ENCODE data around the gene TGFA.

TGFA gene

DNA sequence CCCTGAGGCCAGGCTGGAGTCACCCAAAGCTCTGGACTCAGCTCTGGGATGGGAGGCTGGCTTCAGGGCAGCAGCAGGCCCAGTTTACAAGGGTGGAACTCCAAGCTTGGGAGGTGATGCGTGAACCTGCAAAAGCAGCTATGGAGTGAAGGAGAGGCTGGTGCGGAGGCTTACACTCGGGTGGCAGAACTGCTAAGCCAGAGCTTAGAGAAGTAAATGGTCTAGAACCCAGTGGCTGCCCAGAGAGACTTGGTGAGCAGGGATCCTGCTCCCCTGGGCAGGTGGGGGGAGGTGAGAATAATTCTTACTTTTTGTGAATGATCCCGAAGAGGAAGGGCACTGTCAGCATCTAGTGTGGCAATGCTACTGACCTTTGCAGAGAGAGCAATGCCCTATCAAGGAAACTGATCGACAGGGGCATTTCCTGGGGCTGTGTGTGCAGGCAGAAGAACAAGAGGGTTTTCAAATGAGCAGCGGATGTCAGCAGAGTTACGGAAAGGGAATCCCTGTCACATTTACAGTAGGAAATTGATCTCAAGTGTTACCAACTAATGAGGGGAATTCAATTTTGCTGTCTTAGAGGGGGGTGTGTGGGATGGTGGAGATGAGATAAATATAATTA is 80.4 kb downstream of the TGFA start:
- Histone ChIP-seq H3K9me3 (replicated peaks in 1 of 2; ENCODE audit: control insufficient read depth in 2 of 2, insufficient read depth in 1 of 2, low read depth in 1 of 2, low read length in 2 of 2) (no peaks in the 10 kb centered on the region), H3K4me3 (ENCODE audit: low read length in 2 of 2) (no peak overlapping the region)

DNA sequence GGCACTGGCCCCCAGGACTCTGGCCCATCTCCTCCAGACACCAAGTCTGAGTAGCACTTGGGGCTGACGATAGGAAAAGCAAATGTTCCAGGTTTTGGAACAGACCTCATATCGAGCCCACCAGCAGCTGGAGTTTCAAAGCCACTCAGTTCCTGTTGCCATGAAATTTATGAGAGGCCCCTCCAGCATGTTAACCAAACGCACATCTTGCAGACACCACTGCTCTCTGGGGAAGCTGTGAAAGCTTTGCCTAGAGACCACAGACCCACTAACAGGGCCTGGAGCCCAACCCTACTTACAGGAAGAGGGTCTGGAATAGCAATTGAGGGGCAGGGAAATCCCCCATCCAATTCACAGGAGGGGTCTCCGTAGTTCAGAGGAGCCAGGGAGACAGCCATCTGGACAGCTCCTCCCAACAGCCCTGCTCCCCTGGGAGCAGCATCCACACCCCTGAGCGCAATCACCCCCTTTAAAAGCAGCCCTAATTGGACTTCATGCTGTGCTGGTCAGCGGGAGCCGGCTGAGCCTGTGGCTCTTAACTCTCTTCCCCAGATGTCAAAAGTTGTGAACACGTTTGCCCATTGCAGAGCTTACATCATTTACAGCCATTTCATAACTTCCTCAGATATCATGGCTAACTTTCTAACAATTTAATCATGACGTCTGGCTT is 81.3 kb downstream of the TGFA start:
- Histone ChIP-seq H3K9ac (ENCODE audit: low read depth, low read length, poor library complexity) (no peak overlapping the region), H2BK15ac (ENCODE audit: low read length) (no peak overlapping the region), H3K9me3 (replicated peaks in 1 of 2; ENCODE audit: control insufficient read depth in 2 of 2, insufficient read depth in 1 of 2, low read depth in 1 of 2, low read length in 2 of 2) (no peaks in the 10 kb centered on the region), H2BK120ac (ENCODE audit: low read depth, low read length) (no peak overlapping the region), H2BK12ac (ENCODE audit: low read length) (no peak overlapping the region), H3K23ac (ENCODE audit: low read depth, low read length, poor library complexity) (no peak overlapping the region), H3K18ac (ENCODE audit: low read length) (no peak overlapping the region), H4K91ac (ENCODE audit: low read depth, low read length, poor library complexity) (no peak overlapping the region), H4K8ac (ENCODE audit: low read depth, low read length) (no peak overlapping the region), H3K14ac (ENCODE audit: low read length) (no peak overlapping the region), H3K79me1 (ENCODE audit: low read depth, low read length) (no peaks in the 10 kb centered on the region), H3K4ac (ENCODE audit: low read length) (no peak overlapping the region), H3K4me2 (ENCODE audit: insufficient read depth, low read length, poor library complexity, severe bottlenecking) (no peak overlapping the region), H3K27ac (replicated peaks; ENCODE audit: low read length) (no peak overlapping the region), H3K4me3 (ENCODE audit: low read length in 2 of 2) (no peak overlapping the region), H3K36me3 (replicated peaks in 1 of 2; ENCODE audit: control insufficient read depth in 2 of 2, insufficient read depth in 2 of 2, low read length in 2 of 2) (no peaks in the 10 kb centered on the region), H2AK5ac (ENCODE audit: low read depth, low read length) (no peak overlapping the region), H2AFZ (ENCODE audit: low read length) (no peak overlapping the region), H2BK5ac (ENCODE audit: low read length) (no peak overlapping the region), H3K27me3 (ENCODE audit: control insufficient read depth in 3 of 3, insufficient read depth in 3 of 3, low read depth in 1 of 3, low read length in 3 of 3) (peaks cover 0 to 35% (median 0%) of the 10 kb centered on the region in 3 experiments), H3K4me1 (ENCODE audit: control insufficient read depth in 2 of 2, insufficient read depth in 1 of 2, low read depth in 1 of 2, low read length in 2 of 2) (peaks cover 0 to 6% of the 10 kb centered on the region in 2 donors)
- no peak for DNase-seq (ENCODE audit: low spot score)
- no CpG with 5 or more reads among the region's 9 CpGs for WGBS, 2 donors (ENCODE audit: extremely low coverage in 2 of 2, insufficient read length in 2 of 2, insufficient replicate concordance in 1 of 2)

More for the DNA sequence above, 80.4 kb downstream of the TGFA start:
- Histone ChIP-seq H3K14ac (ENCODE audit: low read length) (peak overlapping the region; percentile 57), H3K18ac (ENCODE audit: low read length) (no peak overlapping the region), H2BK12ac (ENCODE audit: low read length) (no peak overlapping the region), H2AFZ (ENCODE audit: low read length) (no peak overlapping the region), H3K27me3 (ENCODE audit: control insufficient read depth in 3 of 3, insufficient read depth in 3 of 3, low read depth in 1 of 3, low read length in 3 of 3) (peaks cover 0 to 37% (median 0%) of the 10 kb centered on the region in 3 experiments), H3K27ac (replicated peaks; ENCODE audit: low read length) (no peak overlapping the region), H3K4me1 (ENCODE audit: control insufficient read depth in 2 of 2, insufficient read depth in 1 of 2, low read depth in 1 of 2, low read length in 2 of 2) (peaks cover 0 to 8% of the 10 kb centered on the region in 2 donors), H3K79me1 (ENCODE audit: low read depth, low read length) (no peaks in the 10 kb centered on the region), H3K36me3 (replicated peaks in 1 of 2; ENCODE audit: control insufficient read depth in 2 of 2, insufficient read depth in 2 of 2, low read length in 2 of 2) (no peaks in the 10 kb centered on the region), H4K91ac (ENCODE audit: low read depth, low read length, poor library complexity) (no peak overlapping the region), H2BK120ac (ENCODE audit: low read depth, low read length) (no peak overlapping the region), H3K9ac (ENCODE audit: low read depth, low read length, poor library complexity) (no peak overlapping the region), H3K4ac (ENCODE audit: low read length) (no peak overlapping the region), H2AK5ac (ENCODE audit: low read depth, low read length) (no peak overlapping the region), H2BK15ac (ENCODE audit: low read length) (no peak overlapping the region), H2BK5ac (ENCODE audit: low read length) (no peak overlapping the region), H3K23ac (ENCODE audit: low read depth, low read length, poor library complexity) (no peak overlapping the region), H4K8ac (ENCODE audit: low read depth, low read length) (no peak overlapping the region), H3K4me2 (ENCODE audit: insufficient read depth, low read length, poor library complexity, severe bottlenecking) (no peak overlapping the region)
- WGBS, 2 donors (ENCODE audit: extremely low coverage in 2 of 2, insufficient read length in 2 of 2, insufficient replicate concordance in 1 of 2), result no CpG with 5 or more reads among the region's 7 CpGs
- DNase-seq (ENCODE audit: low spot score), result no peak

DNA sequence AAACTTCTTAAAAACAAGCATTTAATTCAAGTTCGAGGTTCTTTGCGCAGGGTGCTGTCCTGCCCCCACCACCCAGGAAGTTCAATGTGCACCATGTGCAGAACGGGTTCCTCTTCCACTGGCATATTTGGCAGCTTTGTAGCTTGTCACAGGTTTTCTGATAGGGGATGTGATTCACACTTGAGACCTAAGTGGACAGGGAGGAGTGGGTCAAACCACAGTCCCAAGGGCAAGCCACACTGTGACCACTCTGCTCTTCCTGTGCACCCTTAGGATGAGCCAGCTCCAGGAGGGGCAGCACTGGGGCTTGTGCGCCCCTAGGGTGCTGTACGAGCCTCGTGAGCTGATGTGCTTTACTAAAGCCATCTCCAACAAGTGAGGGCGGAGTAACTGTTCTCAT is 82.5 kb downstream of the TGFA start:
- H3K9me3 ChIP-seq (replicated peaks in 1 of 2; ENCODE audit: control insufficient read depth in 2 of 2, insufficient read depth in 1 of 2, low read depth in 1 of 2, low read length in 2 of 2), result no peaks in the 10 kb centered on the region
- H3K14ac ChIP-seq (ENCODE audit: low read length), result no peak overlapping the region
- H2BK120ac ChIP-seq (ENCODE audit: low read depth, low read length), result no peak overlapping the region
- no peak overlapping the region for H2BK12ac ChIP-seq (ENCODE audit: low read length)
- H3K4me3 ChIP-seq (ENCODE audit: low read length in 2 of 2), result no peak overlapping the region
- no CpG with 5 or more reads among the region's 7 CpGs for WGBS, 2 donors (ENCODE audit: extremely low coverage in 2 of 2, insufficient read length in 2 of 2, insufficient replicate concordance in 1 of 2)
- H3K4me2 ChIP-seq (ENCODE audit: insufficient read depth, low read length, poor library complexity, severe bottlenecking), result no peak overlapping the region
- H3K4ac ChIP-seq (ENCODE audit: low read length), result no peak overlapping the region
- no peak overlapping the region for H2BK15ac ChIP-seq (ENCODE audit: low read length)
- no peak overlapping the region for H4K91ac ChIP-seq (ENCODE audit: low read depth, low read length, poor library complexity)
- no peak overlapping the region for H3K23ac ChIP-seq (ENCODE audit: low read depth, low read length, poor library complexity)
- H2BK5ac ChIP-seq (ENCODE audit: low read length), result no peak overlapping the region
- no peak overlapping the region for H3K27ac ChIP-seq (replicated peaks; ENCODE audit: low read length)
- H3K18ac ChIP-seq (ENCODE audit: low read length), result no peak overlapping the region
- H3K9ac ChIP-seq (ENCODE audit: low read depth, low read length, poor library complexity), result no peak overlapping the region
- H3K27me3 ChIP-seq (ENCODE audit: control insufficient read depth in 3 of 3, insufficient read depth in 3 of 3, low read depth in 1 of 3, low read length in 3 of 3), result peaks cover 0 to 35% (median 0%) of the 10 kb centered on the region in 3 experiments
- H4K8ac ChIP-seq (ENCODE audit: low read depth, low read length), result no peak overlapping the region
- H3K4me1 ChIP-seq (ENCODE audit: control insufficient read depth in 2 of 2, insufficient read depth in 1 of 2, low read depth in 1 of 2, low read length in 2 of 2), result peaks cover 0 to 6% of the 10 kb centered on the region in 2 donors
- DNase-seq (ENCODE audit: low spot score), result no peak
- H3K36me3 ChIP-seq (replicated peaks in 1 of 2; ENCODE audit: control insufficient read depth in 2 of 2, insufficient read depth in 2 of 2, low read length in 2 of 2), result no peaks in the 10 kb centered on the region
- H3K79me1 ChIP-seq (ENCODE audit: low read depth, low read length), result no peaks in the 10 kb centered on the region
- no peak overlapping the region for H2AK5ac ChIP-seq (ENCODE audit: low read depth, low read length)
- H2AFZ ChIP-seq (ENCODE audit: low read length), result no peak overlapping the region

DNA sequence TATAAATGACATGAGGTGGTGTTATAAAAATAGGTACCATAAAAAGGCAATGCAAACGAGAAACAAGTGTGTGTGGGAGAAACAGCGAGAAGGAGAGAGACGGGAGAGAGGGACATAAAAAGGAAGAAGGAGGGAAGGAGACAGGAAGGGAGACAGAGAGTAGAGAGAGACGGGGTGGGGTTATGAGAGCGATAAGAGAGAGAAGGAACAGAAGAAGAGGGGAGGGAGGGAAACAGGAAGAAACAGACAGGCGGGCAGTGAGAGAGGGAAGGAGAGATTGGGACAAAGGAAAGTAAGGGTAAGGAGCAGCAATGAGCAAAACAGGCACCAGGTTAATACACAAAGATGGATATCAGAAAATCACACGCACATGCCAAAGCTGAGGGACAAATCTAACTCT is 83.7 kb downstream of the TGFA start:
- Histone ChIP-seq H3K23ac (ENCODE audit: low read depth, low read length, poor library complexity) (no peak overlapping the region), H3K27me3 (ENCODE audit: control insufficient read depth in 3 of 3, insufficient read depth in 3 of 3, low read depth in 1 of 3, low read length in 3 of 3) (peaks cover 0 to 35% (median 0%) of the 10 kb centered on the region in 3 experiments), H2AK5ac (ENCODE audit: low read depth, low read length) (no peak overlapping the region), H3K4ac (ENCODE audit: low read length) (no peak overlapping the region), H2BK120ac (ENCODE audit: low read depth, low read length) (no peak overlapping the region), H3K4me1 (ENCODE audit: control insufficient read depth in 2 of 2, insufficient read depth in 1 of 2, low read depth in 1 of 2, low read length in 2 of 2) (peaks cover 0 to 6% of the 10 kb centered on the region in 2 donors), H3K36me3 (replicated peaks in 1 of 2; ENCODE audit: control insufficient read depth in 2 of 2, insufficient read depth in 2 of 2, low read length in 2 of 2) (no peaks in the 10 kb centered on the region), H3K14ac (ENCODE audit: low read length) (no peak overlapping the region), H4K8ac (ENCODE audit: low read depth, low read length) (no peak overlapping the region), H3K9ac (ENCODE audit: low read depth, low read length, poor library complexity) (no peak overlapping the region), H2BK15ac (ENCODE audit: low read length) (no peak overlapping the region), H3K18ac (ENCODE audit: low read length) (no peak overlapping the region), H3K4me3 (ENCODE audit: low read length in 2 of 2) (no peak overlapping the region), H2BK5ac (ENCODE audit: low read length) (no peak overlapping the region), H2AFZ (ENCODE audit: low read length) (no peak overlapping the region), H3K79me1 (ENCODE audit: low read depth, low read length) (no peaks in the 10 kb centered on the region), H3K4me2 (ENCODE audit: insufficient read depth, low read length, poor library complexity, severe bottlenecking) (no peak overlapping the region), H3K9me3 (replicated peaks in 1 of 2; ENCODE audit: control insufficient read depth in 2 of 2, insufficient read depth in 1 of 2, low read depth in 1 of 2, low read length in 2 of 2) (no peaks in the 10 kb centered on the region), H2BK12ac (ENCODE audit: low read length) (no peak overlapping the region), H3K27ac (replicated peaks; ENCODE audit: low read length) (no peak overlapping the region), H4K91ac (ENCODE audit: low read depth, low read length, poor library complexity) (no peak overlapping the region)
- 100% methylated on average over 2 of the region's 7 CpGs; no CpG with 5 or more reads in 1 of the 2 donors for whole genome bisulfite sequencing, 2 donors (ENCODE audit: extremely low coverage in 2 of 2, insufficient read length in 2 of 2, insufficient replicate concordance in 1 of 2)
- no peak for DNase-seq (ENCODE audit: low spot score)
